GM21367 (cell line): ENCODE results near the gene ATG10.
"Not testable (repeated sequence)": the region's sequence is repeated elsewhere in the genome, so short reads cannot be mapped to it uniquely, and the experiment has no call there.

Experiments
- ATAC-seq: cut with Tn5 transposase; IDR thresholded peaks from one replicate; pipeline ENCODE4 v1.9.1; 2021; ENCODE audit not compliant: unreplicated experiment

Gene ATG10

DNA sequence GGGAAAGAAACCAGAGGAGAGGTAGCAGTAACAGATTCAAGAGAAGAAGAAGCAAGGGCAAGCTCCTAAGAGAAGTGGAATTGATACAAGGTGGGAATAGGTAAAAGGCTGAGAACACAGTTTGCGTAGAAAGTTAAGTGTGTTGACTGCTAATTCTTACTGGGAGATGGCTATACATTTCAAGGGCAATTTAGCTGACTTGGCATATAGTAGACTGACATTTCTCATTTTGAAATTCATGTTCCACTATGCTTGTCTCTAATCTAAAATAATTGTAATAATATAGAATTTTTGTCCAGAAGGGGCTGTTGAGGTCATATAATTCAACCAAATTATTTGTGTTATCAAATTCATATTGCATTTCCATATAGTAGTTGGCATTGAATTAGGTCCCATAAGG lies 144.0 kb downstream of the ATG10 start:
- ATAC-seq: no peak

DNA sequence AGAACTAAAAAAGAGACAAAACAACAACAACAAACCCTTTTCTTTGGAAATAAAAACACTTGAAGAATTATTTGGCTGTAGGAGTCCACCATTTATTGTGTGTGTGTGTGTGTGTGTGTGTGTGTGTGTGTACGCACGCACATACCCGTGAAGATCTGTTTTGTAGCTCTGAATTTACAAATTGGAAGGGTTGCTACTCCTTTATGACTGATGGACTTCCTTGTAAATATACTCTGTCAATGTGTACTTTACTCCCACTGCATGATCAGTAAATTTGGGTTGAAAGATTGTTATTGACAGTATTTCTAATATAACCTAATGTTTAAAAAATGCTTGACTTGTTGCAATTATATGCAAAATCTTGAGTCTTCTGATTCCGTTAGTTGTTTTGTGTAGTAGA lies 148.1 kb downstream of the ATG10 start:
- ATAC-seq: no peak

- ATAC-seq: no peak
Measured at GRCh38 chr5:82129723-82130285, 158.0 kb downstream of the ATG10 start.

DNA sequence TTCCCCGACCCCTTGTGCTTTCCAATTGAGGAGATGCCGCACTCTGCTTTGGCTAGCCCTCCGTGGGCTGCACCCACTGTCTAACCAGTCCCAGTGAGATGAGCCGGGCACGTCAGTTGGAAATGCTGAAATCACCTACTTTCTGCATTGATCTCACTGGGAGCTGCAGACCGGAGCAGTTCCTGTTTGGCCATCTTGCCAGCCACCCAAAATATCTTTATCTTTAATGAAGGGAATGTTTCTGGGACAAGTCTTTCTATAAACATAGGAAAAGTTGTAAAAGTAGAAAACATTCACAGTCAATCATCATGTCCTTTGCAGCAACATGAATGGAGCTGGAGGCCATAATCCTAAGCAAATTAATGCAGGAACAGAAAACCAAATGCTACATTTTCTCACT lies 158.8 kb downstream of the ATG10 start:
- no peak for ATAC-seq

DNA sequence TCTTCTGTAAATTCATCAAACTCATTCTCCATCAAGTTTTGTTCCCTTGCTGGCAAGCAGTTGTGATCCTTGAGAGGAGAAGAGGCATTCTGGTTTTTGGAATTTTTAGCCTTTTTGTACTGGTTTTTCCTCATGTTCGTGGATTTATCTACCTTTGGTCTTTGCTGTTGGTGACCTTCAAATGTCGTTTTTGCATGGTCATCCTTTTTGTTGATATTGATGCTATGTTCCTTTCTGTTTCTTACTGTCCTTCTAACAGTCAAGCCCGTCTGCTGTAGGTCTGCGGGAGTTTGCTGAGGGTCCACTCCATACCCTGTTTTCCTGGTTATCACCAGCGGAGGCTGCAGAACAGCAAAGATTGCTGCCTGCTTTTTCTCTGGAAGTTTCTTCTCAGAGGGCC lies 165.4 kb downstream of the ATG10 start:
- no peak for ATAC-seq

GRCh38 chr5:82139837-82140236 lies 168.0 kb downstream of the ATG10 start:
- not testable (repeated sequence) for ATAC-seq

GRCh38 chr5:82142217-82142841 lies 170.5 kb downstream of the ATG10 start:
- no peak for ATAC-seq

GRCh38 chr5:82142928-82143577 lies 171.2 kb downstream of the ATG10 start:
- no peak for ATAC-seq

DNA sequence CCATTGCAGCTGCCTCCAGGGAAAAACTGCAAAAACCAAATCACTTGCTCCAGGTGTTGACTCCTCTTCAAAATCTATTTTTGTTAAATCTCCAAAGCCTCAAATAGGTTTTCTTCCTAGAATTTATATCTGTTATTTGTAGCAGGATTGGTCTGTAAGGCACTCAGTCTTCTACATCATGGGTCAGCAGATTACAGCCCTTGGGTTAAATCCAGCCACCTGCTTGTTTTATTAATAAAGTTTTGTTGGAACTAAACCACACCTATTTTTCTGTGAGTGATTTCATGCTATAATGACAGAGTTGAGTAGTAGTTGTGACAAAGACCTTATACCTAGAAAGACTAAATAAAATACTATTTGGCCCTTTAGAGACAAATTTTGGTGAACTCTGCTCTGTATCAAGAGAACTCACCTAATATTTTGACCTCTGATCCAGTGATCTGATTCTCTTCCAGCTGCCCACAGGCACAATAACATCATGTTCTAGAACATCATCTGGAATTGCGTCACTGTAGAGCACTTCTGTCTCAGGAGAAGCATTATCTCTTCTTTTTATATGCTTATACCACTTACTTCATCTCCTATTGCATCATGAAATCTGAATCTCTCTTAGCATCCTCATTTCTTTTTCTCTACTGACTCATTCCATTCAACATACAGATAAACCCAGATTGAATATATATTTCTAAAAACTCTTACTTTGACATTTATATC lies 176.2 kb downstream of the ATG10 start:
- no peak for ATAC-seq

- no peak for ATAC-seq
Measured at GRCh38 chr5:82149434-82149833, 177.6 kb downstream of the ATG10 start.

DNA sequence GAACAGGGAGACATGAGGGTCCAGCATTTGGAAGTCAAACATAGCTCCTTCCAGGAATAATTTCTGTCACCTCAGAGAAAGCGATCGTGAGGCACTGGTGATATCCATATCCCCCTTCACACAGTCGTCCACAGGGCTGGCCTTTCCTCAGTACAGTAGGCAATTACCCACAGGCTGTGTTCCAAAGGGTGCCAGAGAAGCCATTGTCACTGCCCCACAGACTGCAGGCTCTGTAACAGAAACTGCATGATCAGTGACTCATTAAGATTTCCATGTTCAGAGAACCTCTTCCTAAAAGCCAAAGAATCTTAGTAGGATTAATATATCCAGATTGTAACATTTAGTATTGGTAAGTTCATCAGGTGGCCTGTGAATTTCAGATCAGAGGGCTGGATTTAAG lies 178.7 kb downstream of the ATG10 start:
- ATAC-seq: no peak

DNA sequence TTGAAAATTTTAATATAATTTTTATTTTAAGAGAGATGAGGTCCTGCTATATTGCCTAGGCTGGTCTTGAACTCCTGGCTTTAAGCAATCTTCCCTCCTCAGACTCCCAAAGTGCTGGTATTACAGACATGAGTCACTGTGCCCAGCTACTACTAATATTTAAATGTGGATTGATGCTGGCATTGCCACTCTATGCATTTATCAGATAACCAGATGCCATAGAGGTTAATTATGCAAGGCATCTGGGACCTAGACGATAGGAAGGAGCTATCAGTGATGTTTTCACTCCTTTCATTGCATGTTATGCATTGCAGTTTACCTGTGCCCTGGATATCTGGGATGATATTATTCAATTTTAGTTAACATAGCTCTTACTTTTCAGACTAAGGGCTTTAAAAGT lies 179.4 kb downstream of the ATG10 start:
- no peak for ATAC-seq

- no peak for ATAC-seq
Measured at GRCh38 chr5:82151662-82152061, 179.8 kb downstream of the ATG10 start.

- ATAC-seq: no peak
Measured at GRCh38 chr5:82152978-82153481, 181.2 kb downstream of the ATG10 start.

DNA sequence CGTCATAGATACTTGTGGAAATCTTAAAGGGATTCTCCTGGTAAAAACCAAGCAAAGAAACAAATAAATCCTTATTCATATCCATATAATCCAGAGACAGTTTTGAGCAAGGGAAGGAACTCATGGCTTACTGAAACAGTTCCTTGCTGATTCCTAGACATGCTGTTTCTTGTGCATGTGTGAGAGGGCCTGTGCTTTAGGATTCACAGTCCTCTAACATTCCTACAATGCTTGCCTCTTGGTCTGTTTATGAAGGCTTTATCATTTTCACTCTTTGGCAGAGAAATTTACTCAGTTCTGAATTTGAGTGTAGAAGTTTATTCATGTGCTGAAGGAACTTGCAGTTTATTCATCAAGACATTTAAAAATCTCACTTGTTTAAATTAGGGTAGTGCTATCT lies 183.0 kb downstream of the ATG10 start:
- no peak for ATAC-seq

DNA sequence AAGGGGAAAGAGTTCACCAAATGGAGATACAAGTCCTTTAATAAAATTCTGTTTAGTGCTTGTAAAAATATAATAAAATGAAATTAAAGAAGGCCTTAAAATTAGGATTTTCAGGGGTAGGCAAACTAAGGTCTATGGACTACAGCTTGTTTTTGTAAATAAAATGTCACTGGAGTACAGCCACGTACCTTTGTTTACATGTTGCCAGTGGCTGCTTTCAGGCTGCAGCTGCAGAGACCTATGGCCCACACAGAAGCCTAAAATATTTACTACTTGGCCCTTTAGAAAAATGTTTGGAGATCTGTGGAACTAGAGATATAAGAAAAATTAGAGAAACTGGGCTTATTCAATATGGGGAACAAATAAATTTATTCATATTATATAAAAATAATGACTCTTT lies 183.5 kb downstream of the ATG10 start:
- ATAC-seq: no peak

GRCh38 chr5:82156874-82157273 lies 185.1 kb downstream of the ATG10 start:
- no peak for ATAC-seq

GRCh38 chr5:82158755-82159413 lies 187.1 kb downstream of the ATG10 start:
- ATAC-seq: no peak

- ATAC-seq: no peak
Measured at GRCh38 chr5:82160948-82161347, 189.1 kb downstream of the ATG10 start.

GRCh38 chr5:82162573-82162972 lies 190.8 kb downstream of the ATG10 start:
- no peak for ATAC-seq

GRCh38 chr5:82163452-82164175 lies 191.8 kb downstream of the ATG10 start:
- ATAC-seq: no peak
